H9 (cell line): Measurements from ENCODE around the gene IFT81. TPM values are rescaled to one million over a fixed set of nuclear protein-coding genes. Genes with fewer than 3 reads are reported as not detected.
A peak's percentile ranks its signal among the peaks of the same experiment; 100 is the strongest.

Source experiments
- DNase-seq: peaks from one replicate; pipeline ENCODE4 v3.0.0-alpha.2; 2017
- H2AFZ ChIP-seq: one replicate; pipeline ENCODE4 v1.6.1; 2013; ENCODE audit warnings: mild to moderate bottlenecking, low read length, control low read depth, moderate library complexity
- H2AK5ac ChIP-seq: 2 replicates; pipeline ENCODE4 v1.6.1; 2013; ENCODE audit warnings: low read length, control low read depth, mixed read lengths; ENCODE audit not compliant: insufficient read length
- H2BK120ac ChIP-seq: one replicate; pipeline ENCODE4 v1.6.1; 2013; ENCODE audit warnings: low read depth, mild to moderate bottlenecking, low read length, control low read depth, inconsistent platforms; ENCODE audit not compliant: poor library complexity, severe bottlenecking
- H2BK12ac ChIP-seq: 2 replicates; pipeline ENCODE4 v1.6.1; 2013; ENCODE audit warnings: low read length, control low read depth, mixed read lengths, low read depth; ENCODE audit not compliant: insufficient read length
- H2BK15ac ChIP-seq: 2 replicates; pipeline ENCODE4 v1.6.1; 2013; ENCODE audit warnings: low read depth, low read length, control low read depth
- H2BK20ac ChIP-seq: one replicate; pipeline ENCODE4 v1.6.1; 2013; ENCODE audit warnings: low read depth, mild to moderate bottlenecking, low read length, control low read depth, inconsistent platforms; ENCODE audit not compliant: poor library complexity, severe bottlenecking
- H2BK5ac ChIP-seq: 2 replicates; pipeline ENCODE4 v1.6.1; 2013; ENCODE audit warnings: low read length, control low read depth, mixed read lengths; ENCODE audit not compliant: insufficient read length
- H3K14ac ChIP-seq: 2 replicates; pipeline ENCODE4 v1.6.1; 2013; ENCODE audit warnings: low read length, control low read depth; ENCODE audit not compliant: insufficient read depth
- H3K18ac ChIP-seq: 2 replicates; pipeline ENCODE4 v1.6.1; 2013; ENCODE audit warnings: low read depth, mild to moderate bottlenecking, mixed read lengths, low read length, control low read depth; ENCODE audit not compliant: insufficient read length
- H3K23ac ChIP-seq: 2 replicates; pipeline ENCODE4 v1.6.1; 2013; ENCODE audit warnings: low read length, control low read depth, mixed read lengths, low read depth; ENCODE audit not compliant: insufficient read length
- H3K23me2 ChIP-seq: 2 replicates; pipeline ENCODE4 v1.6.1; 2013; ENCODE audit warnings: low read depth, mild to moderate bottlenecking, mixed read lengths, low read length, control low read depth; ENCODE audit not compliant: insufficient read length, poor library complexity, severe bottlenecking
- H3K27ac ChIP-seq: 2 replicates; pipeline ENCODE4 v1.5.1; 2013; ENCODE audit warnings: low read length, control low read depth, mixed read lengths, low read depth; ENCODE audit not compliant: insufficient read length
- H3K27me3 ChIP-seq: 2 replicates; pipeline ENCODE4 v1.6.1; 2013; ENCODE audit warnings: low read length, control low read depth, inconsistent platforms; ENCODE audit not compliant: insufficient read depth
- H3K4ac ChIP-seq: 2 replicates; pipeline ENCODE4 v1.6.1; 2013; ENCODE audit warnings: low read depth, mild to moderate bottlenecking, control low read depth, inconsistent platforms, low read length, moderate library complexity
- H3K4me1 ChIP-seq: 2 replicates; pipeline ENCODE4 v1.6.1; 2013; ENCODE audit warnings: low read length, control low read depth, inconsistent platforms; ENCODE audit not compliant: insufficient read depth
- H3K4me2 ChIP-seq: 2 replicates; pipeline ENCODE4 v1.6.1; 2013; ENCODE audit warnings: low read length, control low read depth, mixed read lengths; ENCODE audit not compliant: insufficient read length, insufficient read depth
- H3K56ac ChIP-seq: 2 replicates; pipeline ENCODE4 v1.6.1; 2013; ENCODE audit warnings: low read depth, mild to moderate bottlenecking, mixed read lengths, low read length, control low read depth; ENCODE audit not compliant: insufficient read length
- H3K79me1 ChIP-seq: 2 replicates; pipeline ENCODE4 v1.6.1; 2013; ENCODE audit warnings: low read depth, mild to moderate bottlenecking, moderate library complexity, low read length, control low read depth, inconsistent platforms; ENCODE audit not compliant: insufficient read depth, poor library complexity, severe bottlenecking
- H3K79me2 ChIP-seq: 2 replicates; pipeline ENCODE4 v1.6.1; 2013; ENCODE audit warnings: low read length, control low read depth, inconsistent platforms; ENCODE audit not compliant: insufficient read depth
- H3K9ac ChIP-seq: 2 replicates; pipeline ENCODE4 v1.6.1; 2013; ENCODE audit warnings: low read length, control low read depth, mixed read lengths; ENCODE audit not compliant: insufficient read length; ENCODE audit errors: extremely low read depth
- H3K9me3 ChIP-seq: one replicate; pipeline ENCODE4 v1.6.1; 2013; ENCODE audit warnings: low read depth, low read length, inconsistent platforms; ENCODE audit not compliant: control insufficient read depth
- H3T11ph ChIP-seq: one replicate; pipeline ENCODE4 v1.6.1; 2013; ENCODE audit warnings: mild to moderate bottlenecking, low read length, control low read depth, inconsistent platforms
- H4K20me1 ChIP-seq: one replicate; pipeline ENCODE4 v1.6.1; 2013; ENCODE audit not compliant: control insufficient read depth, insufficient read length, insufficient read depth
- H4K5ac ChIP-seq: 2 replicates; pipeline ENCODE4 v1.6.1; 2013; ENCODE audit warnings: low read depth, mild to moderate bottlenecking, mixed read lengths, low read length, control low read depth; ENCODE audit not compliant: insufficient read length
- H4K8ac ChIP-seq: replicated peaks from 2 replicates; pipeline ENCODE4 v1.6.1; 2013; ENCODE audit warnings: low read length, control low read depth, mixed read lengths, low read depth; ENCODE audit not compliant: insufficient read length
- H4K91ac ChIP-seq: 2 replicates; pipeline ENCODE4 v1.6.1; 2013; ENCODE audit warnings: low read depth, mild to moderate bottlenecking, moderate library complexity, mixed read lengths, low read length, control low read depth; ENCODE audit not compliant: insufficient read length
- H3K27ac Mint-ChIP-seq, 3 experiments: 2 replicates in 2 of 3; 3 replicates in 1 of 3; pipeline ENCODE4 v1.8.0; 2020 to 2021; ENCODE audit warnings: mixed read lengths in 3 of 3, mild to moderate bottlenecking in 1 of 3, moderate library complexity in 1 of 3
- H3K27me3 Mint-ChIP-seq: 2 replicates; pipeline ENCODE4 v1.8.0; 2021; ENCODE audit warnings: low read depth, mild to moderate bottlenecking, moderate library complexity, mixed read lengths
- H3K36me3 Mint-ChIP-seq, 3 experiments: 2 replicates in 2 of 3; 3 replicates in 1 of 3; pipeline ENCODE4 v1.8.0; 2020 to 2021; ENCODE audit warnings: low read depth in 3 of 3, mixed read lengths in 3 of 3; ENCODE audit not compliant: insufficient read depth in 1 of 3
- H3K4me1 Mint-ChIP-seq, 2 experiments: 2 replicates each; pipeline ENCODE4 v1.8.0; 2020; ENCODE audit warnings: mixed read lengths in 2 of 2
- H3K4me3 Mint-ChIP-seq, 2 experiments: 2 replicates in 1 of 2; 3 replicates in 1 of 2; pipeline ENCODE4 v1.8.0; 2020 to 2021; ENCODE audit warnings: mild to moderate bottlenecking in 2 of 2, mixed read lengths in 2 of 2, moderate library complexity in 1 of 2
- H3K9me3 Mint-ChIP-seq, 2 experiments: 2 replicates in 1 of 2; 3 replicates in 1 of 2; pipeline ENCODE4 v1.8.0; 2020; ENCODE audit warnings: mild to moderate bottlenecking in 2 of 2, mixed read lengths in 2 of 2, moderate library complexity in 1 of 2
- WGBS: extraction: QIAGEN DNeasy Blood & Tissue Kit; methylation state at CpG from one replicate; pipeline ENCODE4 v1.1.7; 2013; ENCODE audit warnings: missing lambda C conversion rate, low lambda C conversion rate, mixed read lengths; ENCODE audit not compliant: insufficient read length; ENCODE audit errors: extremely low coverage; 5-methylcytosine and 5-hydroxymethylcytosine counted together
- total RNA-seq: library from RNA; stranded (reverse); gene quantifications from 2 replicates; pipeline ENCODE4 v1.2.1, GENCODE V29; 2021
- TF ChIP-seq, protein P1 (sequence below): fragments of 200-600 bp; sonication (generic); conservative IDR thresholded peaks from 3 replicates; pipeline ENCODE4 v1.8.0; 2021; ENCODE audit warnings: antibody characterized with exemption, mild to moderate bottlenecking

The IFT81 gene
- total RNA-seq, 1 experiment from 2014 or later: 9.3 TPM

- no peak overlapping the region for H2BK12ac ChIP-seq
- H3K4ac ChIP-seq: no peak overlapping the region
- WGBS: no CpG with 5 or more reads among the region's 32 CpGs
- Mint-ChIP-seq H3K27ac (no peak overlapping the region), H3K36me3 (peaks cover 2 to 12% (median 10%) of the 10 kb centered on the region in 3 experiments; a peak in 5 of 7 replicates), H3K9me3 (no peaks in the 10 kb centered on the region; a peak in 1 of 5 replicates), H3K27me3 (peaks cover 13% of the 10 kb centered on the region), H3K4me1 (peaks cover 19% of the 10 kb centered on the region in 2 experiments), H3K4me3 (peak overlapping the region; percentile 8 to 74)
- no peaks in the 10 kb centered on the region for H3K4me1 ChIP-seq
- H3K56ac ChIP-seq: no peak overlapping the region
- peaks cover 3% of the 10 kb centered on the region for H3K23me2 ChIP-seq
- H2BK5ac ChIP-seq: no peak overlapping the region
- no peaks in the 10 kb centered on the region for H3K79me1 ChIP-seq
- H2BK120ac ChIP-seq: no peak overlapping the region
- H3T11ph ChIP-seq: no peak overlapping the region
- TF ChIP-seq, protein P1, sequence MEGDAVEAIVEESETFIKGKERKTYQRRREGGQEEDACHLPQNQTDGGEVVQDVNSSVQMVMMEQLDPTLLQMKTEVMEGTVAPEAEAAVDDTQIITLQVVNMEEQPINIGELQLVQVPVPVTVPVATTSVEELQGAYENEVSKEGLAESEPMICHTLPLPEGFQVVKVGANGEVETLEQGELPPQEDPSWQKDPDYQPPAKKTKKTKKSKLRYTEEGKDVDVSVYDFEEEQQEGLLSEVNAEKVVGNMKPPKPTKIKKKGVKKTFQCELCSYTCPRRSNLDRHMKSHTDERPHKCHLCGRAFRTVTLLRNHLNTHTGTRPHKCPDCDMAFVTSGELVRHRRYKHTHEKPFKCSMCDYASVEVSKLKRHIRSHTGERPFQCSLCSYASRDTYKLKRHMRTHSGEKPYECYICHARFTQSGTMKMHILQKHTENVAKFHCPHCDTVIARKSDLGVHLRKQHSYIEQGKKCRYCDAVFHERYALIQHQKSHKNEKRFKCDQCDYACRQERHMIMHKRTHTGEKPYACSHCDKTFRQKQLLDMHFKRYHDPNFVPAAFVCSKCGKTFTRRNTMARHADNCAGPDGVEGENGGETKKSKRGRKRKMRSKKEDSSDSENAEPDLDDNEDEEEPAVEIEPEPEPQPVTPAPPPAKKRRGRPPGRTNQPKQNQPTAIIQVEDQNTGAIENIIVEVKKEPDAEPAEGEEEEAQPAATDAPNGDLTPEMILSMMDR: no peak
- DNase-seq: no peak
- no peak overlapping the region for H3K23ac ChIP-seq
- H3K14ac ChIP-seq: no peak overlapping the region
- no peak overlapping the region for H2BK20ac ChIP-seq
- no peak overlapping the region for H4K8ac ChIP-seq
- H3K9me3 ChIP-seq: no peaks in the 10 kb centered on the region
- H4K20me1 ChIP-seq: no peaks in the 10 kb centered on the region
- no peak overlapping the region for H2BK15ac ChIP-seq
- no peak overlapping the region for H4K5ac ChIP-seq
- peak overlapping the region; percentile 15 for H3K4me2 ChIP-seq
- H3K18ac ChIP-seq: no peak overlapping the region
- no peaks in the 10 kb centered on the region for H3K79me2 ChIP-seq
- H2AFZ ChIP-seq: no peak overlapping the region
- H3K9ac ChIP-seq: no peak overlapping the region
- no peak overlapping the region for H3K27ac ChIP-seq
- no peak overlapping the region for H2AK5ac ChIP-seq
- no peak overlapping the region for H4K91ac ChIP-seq
- H3K27me3 ChIP-seq: no peaks in the 10 kb centered on the region
Measured at GRCh38 chr12:110123919-110124268, 263 bp upstream of the IFT81 start.
